Endothelial cell of hepatic sinusoid (primary cell): ENCODE data around the gene RSPO1.

Experiments used
- in situ Hi-C: cut with HindIII; loops from 2 replicates; pipeline ENCODE4 v1.10.0; 2017; ENCODE audit warnings: low sequenced_read_pairs

Gene RSPO1

GRCh38 chr1:37574834-37575480, 59.7 kb downstream of the RSPO1 start:
- in situ Hi-C loops: no loop called here

GRCh38 chr1:37570528-37571334, 64.0 kb downstream of the RSPO1 start:
- in situ Hi-C loops: no loop called here

DNA sequence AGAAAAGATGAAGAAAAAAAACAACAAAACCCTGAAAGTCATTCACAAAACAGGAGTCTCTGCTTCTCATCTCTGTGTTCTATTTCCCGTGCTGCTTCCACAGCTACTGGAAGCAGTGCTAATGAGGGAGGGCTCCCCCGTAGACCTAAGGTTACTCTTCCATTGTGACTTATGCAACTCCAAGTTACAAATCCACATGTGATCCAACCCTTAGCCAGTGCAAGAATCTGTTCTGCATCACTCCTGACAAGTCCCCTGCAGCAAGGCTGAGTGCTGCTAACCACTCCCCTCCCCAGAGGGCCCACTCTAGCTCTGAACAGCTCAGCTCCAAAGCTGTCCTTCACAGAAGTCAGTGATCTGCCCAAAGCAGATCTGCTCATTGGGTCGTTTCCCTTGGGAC, 67.7 kb downstream of the RSPO1 start:
- in situ Hi-C loops: no loop called here

GRCh38 chr1:37564892-37565291, 69.8 kb downstream of the RSPO1 start:
- in situ Hi-C loops: no loop called here

GRCh38 chr1:37562984-37563383, 71.7 kb downstream of the RSPO1 start:
- in situ Hi-C loops: no loop called here
